SU-DHL-6 (cell line): Measurements from ENCODE around the gene ZSWIM5.

Experiments used
- EZH2phosphoT487 ChIP-seq: fragments of 200-600 bp; sonication (generic), shearing (Covaris generic); conservative IDR thresholded peaks from 2 replicates; pipeline ENCODE4 v1.6.1; 2018; ENCODE audit warnings: mild to moderate bottlenecking, antibody characterized with exemption, low read length, moderate library complexity, mixed read lengths
- TF ChIP-seq, protein P1 (sequence below): fragments of 200-600 bp; sonication (generic); IDR thresholded peaks from one replicate; pipeline ENCODE4 v1.5.1; 2017; ENCODE audit warnings: antibody characterized with exemption, mild to moderate bottlenecking, low read length, moderate library complexity; ENCODE audit not compliant: insufficient read depth, poor library complexity, severe bottlenecking

DNA sequence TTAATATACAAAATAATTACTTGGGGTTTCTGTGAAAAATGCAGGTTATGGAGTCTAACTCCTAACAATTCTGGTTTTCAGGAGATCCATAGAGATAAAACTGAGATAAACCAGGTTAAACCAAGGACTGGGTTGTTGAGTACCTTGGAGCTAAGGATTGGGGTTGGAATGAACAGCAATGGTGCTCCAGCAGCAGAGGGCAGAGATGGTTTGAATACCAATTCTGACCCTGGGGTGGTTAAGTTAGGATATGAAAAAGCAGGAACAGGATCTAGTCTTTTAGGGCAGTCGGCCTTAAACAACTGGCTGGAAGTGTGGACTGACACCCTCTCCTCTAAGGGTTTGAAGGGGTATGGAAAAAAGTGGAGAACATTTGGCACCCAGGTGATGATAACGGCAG is 141.3 kb downstream of the ZSWIM5 start:
- TF ChIP-seq, protein P1, sequence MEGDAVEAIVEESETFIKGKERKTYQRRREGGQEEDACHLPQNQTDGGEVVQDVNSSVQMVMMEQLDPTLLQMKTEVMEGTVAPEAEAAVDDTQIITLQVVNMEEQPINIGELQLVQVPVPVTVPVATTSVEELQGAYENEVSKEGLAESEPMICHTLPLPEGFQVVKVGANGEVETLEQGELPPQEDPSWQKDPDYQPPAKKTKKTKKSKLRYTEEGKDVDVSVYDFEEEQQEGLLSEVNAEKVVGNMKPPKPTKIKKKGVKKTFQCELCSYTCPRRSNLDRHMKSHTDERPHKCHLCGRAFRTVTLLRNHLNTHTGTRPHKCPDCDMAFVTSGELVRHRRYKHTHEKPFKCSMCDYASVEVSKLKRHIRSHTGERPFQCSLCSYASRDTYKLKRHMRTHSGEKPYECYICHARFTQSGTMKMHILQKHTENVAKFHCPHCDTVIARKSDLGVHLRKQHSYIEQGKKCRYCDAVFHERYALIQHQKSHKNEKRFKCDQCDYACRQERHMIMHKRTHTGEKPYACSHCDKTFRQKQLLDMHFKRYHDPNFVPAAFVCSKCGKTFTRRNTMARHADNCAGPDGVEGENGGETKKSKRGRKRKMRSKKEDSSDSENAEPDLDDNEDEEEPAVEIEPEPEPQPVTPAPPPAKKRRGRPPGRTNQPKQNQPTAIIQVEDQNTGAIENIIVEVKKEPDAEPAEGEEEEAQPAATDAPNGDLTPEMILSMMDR: no peak
- no peak for TF ChIP-seq EZH2phosphoT487
